DMS114 treated with DMSO at 0.1 percent for 48 hours (cell line): ENCODE measurements around the gene LIPA.
A peak's percentile ranks its signal among the peaks of the same experiment; 100 is the strongest.

ENCODE experiments used
- DNase-seq: peaks from one replicate; lab custom pipeline; 2025; ENCODE audit not compliant: unreplicated experiment; lab: John Stamatoyannopoulos, UW

LIPA gene

DNA sequence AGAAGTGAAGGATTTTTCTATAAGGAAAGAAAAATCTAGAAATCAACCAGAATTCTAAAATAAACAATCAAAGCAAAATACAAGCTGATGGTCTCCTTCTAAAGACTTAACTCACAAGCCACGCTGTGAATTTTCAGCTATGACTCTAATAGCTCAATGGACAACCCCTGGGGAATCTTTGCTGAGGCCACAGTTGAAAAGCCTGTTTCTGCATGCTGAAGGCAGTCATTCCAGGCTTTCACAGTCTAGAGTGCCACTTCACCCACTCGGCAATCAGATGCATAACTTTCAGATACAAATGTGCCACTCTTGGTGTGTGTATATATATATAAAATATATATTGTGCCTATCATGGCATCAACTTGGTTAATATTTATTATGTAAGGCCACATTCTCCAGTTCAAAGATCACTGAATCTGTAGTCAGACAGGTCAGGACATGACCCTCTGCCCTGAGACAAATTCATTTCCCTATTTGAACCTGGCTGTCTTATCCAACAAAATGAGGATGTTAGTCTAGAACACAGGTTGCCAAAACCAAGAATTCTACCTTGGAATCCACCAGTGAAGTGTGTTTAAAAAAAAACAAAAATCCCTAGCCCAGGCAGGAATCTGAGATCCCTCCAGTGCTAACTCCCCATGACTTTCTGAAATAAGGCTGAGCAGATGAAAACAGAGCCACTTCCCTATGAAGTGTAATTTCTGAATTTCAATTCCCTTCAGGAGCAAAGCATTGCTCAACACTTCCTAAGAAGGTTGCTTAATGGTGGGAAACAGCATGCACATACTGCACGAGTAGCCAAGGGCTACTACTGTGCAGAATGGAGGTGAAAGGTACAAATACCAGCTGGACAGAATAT, 9.9 kb downstream of the LIPA start:
- no peak for DNase-seq

DNA sequence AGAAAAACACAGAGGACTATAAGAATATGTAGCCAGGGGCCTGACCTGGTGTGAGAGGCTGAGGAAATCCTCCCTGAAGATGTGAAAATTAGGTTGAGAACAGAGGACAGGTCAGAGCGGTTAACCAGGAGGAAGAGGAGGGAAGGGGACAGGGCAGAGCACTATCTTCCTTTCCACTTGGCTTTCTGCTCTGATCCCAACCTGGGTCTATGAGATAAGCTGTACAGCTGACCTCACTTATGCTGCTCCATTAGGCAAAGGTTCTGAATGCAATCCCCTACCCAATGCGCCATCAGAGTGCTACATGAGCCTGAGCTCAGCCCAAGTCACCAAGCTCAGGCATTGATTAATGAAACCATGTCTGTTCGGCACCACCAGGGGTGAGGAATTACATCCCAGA, 10.5 kb downstream of the LIPA start:
- no peak for DNase-seq

DNA sequence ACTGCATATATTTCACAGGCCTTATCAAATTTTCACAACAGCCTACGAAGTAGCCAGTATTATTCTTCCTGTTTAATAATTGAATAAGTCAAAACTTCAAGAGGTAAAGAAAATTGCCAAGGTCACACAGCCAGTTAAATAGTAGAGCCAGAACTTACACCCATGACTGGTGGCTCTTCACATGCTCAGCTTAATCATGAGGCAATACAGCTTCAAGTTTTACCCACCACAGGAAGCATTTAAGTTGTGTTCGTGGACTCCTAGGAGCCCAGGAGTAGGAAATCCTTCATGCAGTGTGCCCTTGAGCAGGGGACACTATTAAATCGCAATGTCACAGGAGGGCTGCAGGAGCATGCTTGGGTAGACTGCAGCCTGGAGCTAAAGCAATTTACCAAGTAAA, 11.1 kb downstream of the LIPA start:
- no peak for DNase-seq

DNA sequence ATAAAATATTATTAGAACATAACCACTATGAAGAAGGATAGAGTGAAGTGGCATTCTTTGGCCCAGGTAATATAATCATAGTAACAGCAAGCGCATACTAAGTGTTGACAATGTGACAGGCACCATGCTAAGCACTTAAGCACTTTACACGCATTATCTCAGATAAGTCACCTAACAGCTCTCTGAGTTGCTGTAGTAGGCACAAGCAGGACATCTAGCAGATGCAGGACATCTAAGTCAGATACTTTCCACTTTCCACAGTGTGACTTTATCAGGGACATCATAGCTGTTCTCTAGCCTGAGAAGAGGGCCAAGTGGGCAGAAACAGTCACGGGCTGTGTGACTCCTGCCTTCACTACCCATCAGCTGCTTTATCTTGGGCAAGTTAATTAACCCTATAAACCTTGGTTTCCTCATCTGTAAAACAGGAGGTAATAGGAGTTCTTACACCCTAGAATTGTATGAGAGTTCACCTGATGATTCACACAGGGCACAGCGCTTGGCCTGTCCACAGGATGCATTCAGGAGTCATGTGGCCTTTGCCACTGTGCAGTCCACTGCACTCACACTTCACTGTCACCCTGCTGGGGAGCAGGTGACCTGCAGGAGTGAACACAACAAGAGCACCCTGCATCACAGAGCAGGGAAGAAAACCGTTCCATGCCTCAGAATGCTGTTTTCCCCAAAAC, 12.5 kb downstream of the LIPA start:
- no peak for DNase-seq

DNA sequence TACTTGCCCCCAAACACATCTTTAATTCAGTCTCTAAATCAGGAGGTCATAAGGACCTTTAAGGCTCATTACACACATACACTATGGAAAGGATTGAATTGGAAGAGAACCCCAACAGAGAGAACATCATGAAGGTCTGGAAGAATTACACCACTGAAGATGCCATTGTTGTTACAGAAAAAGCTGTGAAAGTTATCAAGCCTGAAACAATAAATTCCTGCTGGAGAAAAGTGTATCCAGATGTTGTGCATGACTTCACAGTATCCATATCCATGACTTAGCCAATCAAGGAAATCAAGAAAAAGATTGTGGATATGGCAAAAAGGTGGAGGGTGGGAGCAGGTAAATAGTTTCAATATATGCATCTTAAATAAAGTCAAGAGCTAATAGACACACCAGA, 13.7 kb downstream of the LIPA start:
- no peak for DNase-seq

DNA sequence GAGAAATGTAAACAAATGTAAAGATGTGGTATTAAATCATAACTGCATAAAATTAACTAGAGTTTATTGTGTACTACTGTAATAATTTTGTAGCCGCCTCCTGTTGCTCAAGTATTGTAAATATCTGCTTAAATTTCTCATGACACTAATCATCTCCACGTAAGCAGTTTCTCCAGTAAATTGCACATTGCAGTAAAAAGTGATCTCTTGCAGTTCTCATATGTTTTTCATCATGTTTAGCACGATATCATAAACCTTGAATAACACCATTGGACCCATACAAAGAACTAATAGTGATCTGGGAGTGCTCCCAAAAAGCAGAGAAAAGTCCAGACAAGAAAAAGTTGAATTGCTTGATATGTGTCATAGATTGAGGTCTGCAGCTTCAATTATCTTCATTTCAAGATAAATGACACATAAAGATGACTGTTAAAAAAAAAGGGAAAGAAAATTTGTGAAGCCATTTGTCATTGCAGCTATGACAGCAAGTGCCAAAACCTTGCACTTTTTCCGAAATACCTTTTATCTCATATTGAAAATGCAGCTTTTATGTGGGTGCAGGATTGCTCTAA, 15.3 kb downstream of the LIPA start:
- DNase-seq: no peak

DNA sequence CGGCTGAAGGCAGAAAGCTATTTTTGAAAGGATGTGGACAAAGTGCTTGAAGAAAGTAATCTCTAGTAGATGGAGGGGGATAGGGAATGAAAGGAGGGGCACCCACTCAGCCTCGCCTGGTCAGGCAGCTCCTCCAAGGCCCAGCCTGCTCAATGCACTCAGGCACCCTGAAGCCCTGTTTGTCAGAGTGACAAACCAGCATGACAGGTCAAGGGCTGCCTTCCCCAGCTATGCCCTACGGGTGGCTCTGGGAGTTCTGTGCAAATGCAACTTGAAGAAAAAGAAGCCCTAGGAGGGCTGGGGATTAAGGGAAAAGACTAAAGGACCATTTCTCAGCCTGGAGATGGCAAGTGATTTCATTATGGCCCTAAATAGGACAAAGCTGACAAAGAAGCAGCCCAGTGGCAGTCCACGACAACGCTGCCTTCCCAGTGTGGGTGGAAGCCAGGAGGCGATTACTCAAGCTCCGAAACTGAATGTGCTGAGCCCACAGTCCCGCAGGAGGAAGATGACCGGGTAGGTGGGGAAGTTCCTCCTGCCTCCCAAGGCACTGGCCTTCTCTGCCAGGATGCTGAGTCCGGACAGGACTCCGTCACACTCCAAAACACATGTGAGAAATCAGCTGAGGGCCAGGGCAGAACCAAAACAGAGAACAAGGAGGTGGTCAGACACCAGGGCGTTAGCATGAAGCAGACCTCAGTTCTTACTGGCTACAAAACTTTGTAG, 16.3 kb downstream of the LIPA start:
- DNase-seq: no peak

DNA sequence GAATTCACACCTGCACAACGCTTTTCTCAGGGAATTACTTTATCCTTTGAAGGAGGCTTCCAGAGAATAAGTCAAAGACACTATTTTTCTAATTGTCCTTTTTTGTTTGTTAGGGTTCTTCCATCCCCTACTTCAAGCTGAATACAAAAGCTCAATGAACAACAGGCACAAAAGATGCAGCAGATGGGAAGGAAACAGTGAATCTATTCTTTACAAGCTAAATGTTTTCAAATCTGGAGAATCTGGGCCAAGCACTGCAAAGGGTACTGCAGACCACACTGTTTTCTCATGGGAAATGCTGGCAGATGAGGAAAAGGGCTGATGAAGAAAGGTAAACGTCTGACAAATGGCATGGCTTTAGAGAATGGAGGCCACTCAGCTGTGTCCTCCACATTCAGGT, 18.5 kb downstream of the LIPA start:
- no peak for DNase-seq

DNA sequence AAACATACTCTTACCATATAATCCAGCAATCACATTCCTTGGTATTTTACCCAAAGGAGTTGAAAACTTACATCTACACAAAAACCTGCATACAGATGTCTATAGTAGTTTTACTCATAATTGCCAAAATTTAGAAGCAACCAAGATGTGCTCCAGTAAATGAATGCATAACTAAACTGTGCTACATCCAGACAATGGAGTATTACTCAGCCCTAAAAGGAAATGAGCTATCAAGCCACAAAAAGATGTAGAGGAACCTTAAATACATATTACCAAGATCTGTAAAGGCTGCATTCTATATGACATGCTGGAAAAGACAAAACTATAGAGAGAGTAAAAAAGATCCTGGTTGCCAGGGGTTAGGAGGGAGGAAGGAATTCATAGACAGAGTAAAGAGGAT, 22.6 kb downstream of the LIPA start:
- no peak for DNase-seq

DNA sequence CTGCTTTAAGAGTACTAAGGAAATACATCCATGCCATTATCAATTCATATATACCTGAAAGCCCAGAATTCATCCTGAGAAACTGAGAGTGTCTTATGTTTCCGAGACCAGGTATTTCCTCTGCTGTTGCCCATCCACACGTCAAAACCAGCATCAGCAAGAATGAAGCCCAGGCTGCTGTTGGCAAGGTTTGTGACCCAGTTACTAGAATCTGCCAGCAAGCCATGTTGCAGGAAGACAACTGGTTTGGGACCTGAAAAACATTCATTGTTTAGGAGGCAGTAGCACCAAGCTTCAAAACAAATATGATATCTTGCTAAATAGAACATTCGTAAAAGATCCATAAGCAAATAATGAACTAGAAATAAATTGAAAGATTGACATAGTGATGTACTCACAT, 23.4 kb downstream of the LIPA start:
- no peak for DNase-seq

DNA sequence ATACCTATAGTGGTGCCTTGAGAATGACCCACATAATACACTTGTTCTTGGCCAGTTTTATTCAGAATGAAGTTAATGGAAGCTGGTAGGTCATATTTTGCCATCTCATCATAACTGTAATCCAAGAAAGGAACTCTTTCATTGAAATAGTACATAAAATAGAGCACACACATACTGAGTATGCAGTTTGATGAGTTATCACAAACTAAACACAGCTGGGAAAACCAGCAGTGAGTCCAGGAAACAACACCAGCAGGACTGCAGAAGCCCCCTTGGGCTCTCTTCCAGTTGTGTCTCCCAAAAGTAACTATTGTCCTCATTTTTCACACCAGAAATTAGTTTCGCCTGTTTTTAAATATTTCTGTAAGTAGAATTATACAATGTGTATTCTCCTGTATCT, 24.7 kb downstream of the LIPA start:
- no peak for DNase-seq

DNA sequence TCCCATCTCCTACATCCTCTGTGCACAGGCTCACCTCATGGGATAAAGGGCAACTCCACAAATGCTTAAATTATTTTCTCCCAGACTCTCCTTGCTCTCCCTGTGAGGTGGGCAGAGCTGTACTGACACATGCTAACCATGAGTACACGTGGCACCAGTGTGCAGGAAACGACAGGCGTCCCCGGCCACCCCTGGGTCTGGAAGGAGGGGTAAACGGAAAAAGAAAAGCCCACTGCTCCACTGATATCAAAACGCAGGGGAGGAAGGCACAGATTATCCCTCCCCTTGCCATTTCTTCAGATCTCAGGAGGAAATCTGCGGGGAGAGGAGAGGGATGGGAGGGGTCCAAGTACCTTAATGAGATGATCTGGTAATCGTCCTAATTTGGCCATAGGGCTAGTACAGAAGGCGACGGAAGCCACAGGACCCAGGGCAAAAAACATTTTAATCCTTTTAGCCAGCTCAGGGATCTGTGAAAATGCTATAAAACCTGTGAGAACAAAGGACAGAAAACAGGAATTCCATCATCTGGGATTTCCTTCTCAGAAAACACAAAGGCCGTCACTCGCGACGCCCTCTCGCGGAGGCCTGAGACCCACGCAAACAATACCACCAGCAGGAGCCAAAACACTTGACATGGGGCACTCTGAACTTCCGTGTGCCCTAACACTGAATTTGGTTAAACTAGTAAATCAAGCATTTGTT, 26.7 kb downstream of the LIPA start:
- no peak for DNase-seq

DNA sequence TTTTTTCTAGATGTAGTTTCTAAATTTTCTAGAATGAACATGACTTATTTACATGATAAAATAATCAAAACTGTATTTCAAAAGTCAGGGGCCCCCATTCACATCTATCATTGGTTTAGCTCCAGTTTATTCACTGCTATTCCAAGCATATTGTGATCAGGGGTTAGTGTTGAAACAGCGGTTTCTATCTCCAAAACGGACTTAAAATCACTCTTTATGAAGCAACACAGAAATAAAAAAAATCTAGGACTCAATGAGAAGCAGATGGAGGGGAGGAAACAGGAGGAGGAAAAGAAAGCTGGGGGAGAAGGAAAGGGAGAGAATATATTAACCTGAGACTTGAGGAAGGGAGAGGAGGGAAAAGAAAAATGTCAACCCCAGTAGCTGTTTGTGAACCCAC, 29.7 kb downstream of the LIPA start:
- no peak for DNase-seq

DNA sequence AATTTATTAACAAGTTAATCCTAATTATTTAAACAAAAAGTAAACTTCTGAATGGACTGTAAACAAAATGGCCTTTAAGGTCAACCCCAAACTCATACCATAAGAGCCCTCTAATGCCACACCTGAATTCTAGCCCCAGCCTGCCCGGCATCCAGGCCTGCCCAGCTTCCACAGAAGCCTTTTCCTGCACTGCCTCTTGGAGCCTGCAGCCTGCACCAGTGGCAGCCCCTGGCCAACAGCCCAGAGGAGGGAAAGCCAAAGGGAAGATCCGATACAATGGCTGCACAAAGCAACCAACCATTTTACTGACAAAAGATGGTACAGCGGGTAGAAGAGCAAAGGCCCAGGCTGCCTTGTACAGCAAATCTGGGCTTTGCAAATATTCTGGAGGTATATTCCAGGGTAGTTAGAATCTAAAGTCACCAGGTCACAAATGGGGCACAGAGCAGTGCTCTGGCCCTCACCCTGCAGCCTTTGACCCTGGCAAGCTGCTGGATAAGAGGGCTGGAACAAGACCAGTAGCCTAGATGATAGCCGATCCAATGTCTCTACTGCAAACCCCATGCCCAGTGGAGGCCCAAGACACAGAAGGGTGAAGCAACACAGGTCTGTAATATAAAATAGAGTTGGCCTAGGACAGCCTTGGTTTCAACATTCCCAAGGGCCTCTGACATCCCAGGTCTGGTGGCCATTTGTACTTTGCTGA, 31.9 kb downstream of the LIPA start:
- DNase-seq: no peak

DNA sequence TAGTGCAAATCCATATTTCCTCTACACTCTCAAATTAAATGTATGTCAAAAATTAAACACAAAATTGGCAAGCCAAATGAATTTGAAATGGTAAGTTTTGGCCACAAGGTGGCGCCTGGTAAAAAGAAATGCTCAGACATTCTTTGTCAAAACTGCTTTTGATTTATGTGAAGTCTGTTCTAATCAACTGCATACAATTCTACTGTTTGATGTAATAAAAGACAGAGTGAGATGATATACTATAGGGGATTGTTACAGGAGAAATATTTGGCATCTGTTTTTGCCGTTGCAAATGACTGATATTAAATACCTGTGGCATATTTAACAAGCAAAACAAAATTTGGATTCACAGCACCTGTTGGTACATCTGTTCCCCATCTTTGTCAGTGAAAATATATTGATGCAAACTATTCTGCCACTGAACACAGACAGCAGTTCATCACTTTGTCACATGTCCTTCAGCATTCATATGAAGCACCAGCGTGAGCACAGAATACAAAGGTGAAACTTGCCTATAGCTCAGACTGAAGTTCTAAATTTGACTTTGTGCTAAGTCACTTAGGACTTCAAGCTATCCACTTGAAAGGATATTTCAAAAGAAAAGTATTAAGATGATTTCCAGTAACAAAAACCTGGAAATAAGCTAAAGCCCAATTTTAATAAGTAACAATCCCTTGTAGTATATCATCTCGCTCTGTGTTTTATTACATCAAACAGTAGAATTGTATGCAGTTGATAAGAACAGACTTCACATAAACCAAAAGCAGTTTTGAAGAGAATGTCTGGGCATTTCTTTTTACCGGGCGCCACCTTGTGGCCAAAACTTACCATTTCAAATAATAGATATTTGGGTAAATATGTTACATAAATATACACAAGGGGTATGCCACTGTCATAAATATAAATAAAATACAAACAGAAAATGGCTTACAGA, 34.3 kb downstream of the LIPA start:
- DNase-seq: peak; percentile 47

DNA sequence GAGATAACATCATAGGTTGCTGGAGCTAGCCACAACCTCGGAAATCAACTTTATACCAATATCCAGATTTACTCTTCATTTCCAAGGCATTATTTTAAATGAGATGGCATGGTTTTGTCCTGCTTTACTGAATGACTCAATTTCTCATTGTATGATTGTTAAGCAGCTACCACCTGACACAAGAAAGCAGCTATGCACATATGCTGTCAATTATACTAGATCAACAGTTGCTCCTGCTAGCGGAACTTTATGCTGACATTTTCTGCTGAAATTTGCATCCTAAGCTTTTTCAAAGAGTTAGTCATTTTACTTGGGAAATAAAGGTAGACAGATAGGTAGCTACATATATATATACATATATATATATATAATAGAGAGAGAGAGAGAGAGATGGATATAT, 35.5 kb downstream of the LIPA start:
- DNase-seq: no peak

DNA sequence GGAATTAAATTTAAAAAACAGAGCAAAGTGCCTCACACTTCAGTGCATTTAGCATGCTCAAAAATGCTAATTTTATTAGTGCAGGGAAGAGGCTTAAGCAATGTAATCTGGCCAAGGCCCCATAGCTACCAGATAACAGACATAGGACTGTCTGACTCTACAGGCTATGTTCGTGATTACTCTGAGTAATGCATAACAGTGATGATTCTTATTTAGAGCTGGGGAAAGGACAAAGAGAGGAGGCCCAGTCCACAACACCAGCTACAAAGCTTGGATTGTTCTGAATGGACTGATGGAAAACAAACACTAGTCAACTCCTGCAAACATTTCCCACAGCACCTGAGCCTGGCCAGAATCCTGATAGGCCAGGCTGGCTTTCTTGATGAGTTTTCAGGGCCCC, 36.1 kb downstream of the LIPA start:
- no peak for DNase-seq

DNA sequence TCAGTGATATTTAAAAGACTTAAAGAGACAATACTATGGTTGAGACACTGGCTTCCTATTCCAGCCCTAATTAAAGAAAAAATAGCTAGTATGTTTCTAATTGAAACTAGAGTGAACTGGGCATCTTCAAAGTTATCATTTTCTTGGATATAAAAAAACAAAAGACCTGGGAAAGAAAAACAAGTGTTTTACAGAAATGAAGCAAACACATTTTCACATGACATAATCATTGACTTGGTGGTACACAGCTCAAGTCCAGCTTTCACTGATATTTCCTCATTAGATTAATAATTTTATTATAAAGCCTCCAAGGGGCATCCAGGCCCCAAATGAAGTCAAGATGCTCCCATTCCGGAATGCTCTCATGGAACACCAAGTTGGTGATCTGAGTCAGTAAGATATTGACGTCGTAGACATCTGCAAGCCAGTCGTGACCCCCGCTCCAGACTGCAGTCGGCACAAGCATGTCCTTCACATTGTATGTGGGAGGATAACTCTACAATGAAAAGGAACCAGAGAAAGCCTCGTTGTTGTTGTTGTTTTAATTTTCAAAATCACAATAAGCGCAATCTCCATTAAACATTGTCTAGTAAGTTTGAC, 36.9 kb downstream of the LIPA start:
- DNase-seq: no peak
